ENCODE measurements around the gene LAMC1. TPM values are rescaled to one million over a fixed set of nuclear protein-coding genes. Genes with fewer than 3 reads are reported as not detected.
A peak's percentile ranks its signal among the peaks of the same experiment; 100 is the strongest.

The LAMC1 gene
- total and polyA plus RNA-seq, 2 experiments from 2014 or later, result 78.4 to 185 TPM

- 95% methylated on average over 5 of the region's 5 CpGs for WGBS (ENCODE audit: low lambda C conversion rate, missing lambda C conversion rate)
- H3K79me2 ChIP-seq, result no peaks in the 10 kb centered on the region
- peak overlapping the region; percentile 33 for H3K27ac ChIP-seq
- H3K9me2 ChIP-seq (replicated peaks; ENCODE audit: insufficient read depth), result no peaks in the 10 kb centered on the region
- H3K27me3 ChIP-seq, result no peaks in the 10 kb centered on the region
- H3K36me3 ChIP-seq (replicated peaks; ENCODE audit: insufficient read depth, low read depth), result no peaks in the 10 kb centered on the region
- no peaks in the 10 kb centered on the region for H3K4me1 ChIP-seq (ENCODE audit: insufficient read depth)
- DNase-seq (ENCODE audit: low spot score), result no peak
- no peaks in the 10 kb centered on the region for H4K20me1 ChIP-seq (ENCODE audit: insufficient read depth, poor library complexity, severe bottlenecking)
- H3K4me3 ChIP-seq, result no peak overlapping the region
- H3K9me3 ChIP-seq (ENCODE audit: low read depth), result no peaks in the 10 kb centered on the region
- TF ChIP-seq EZH2phosphoT487 (IDR thresholded peaks at IDR 0.05; ENCODE audit: low read depth, severe bottlenecking, unreplicated experiment) (no peak), CTCF (IDR thresholded peaks at IDR 0.05; ENCODE audit: poor library complexity) (no peak), EZH2 (IDR thresholded peaks at IDR 0.05; ENCODE audit: borderline replicate concordance) (no peak)
- H2AFZ ChIP-seq, result no peak overlapping the region
- H3K4me2 ChIP-seq, result no peak overlapping the region
Observed at GRCh38 chr1:183126000-183126366, 102.8 kb downstream of the LAMC1 start.

- TF ChIP-seq EZH2 (IDR thresholded peaks at IDR 0.05; ENCODE audit: borderline replicate concordance) (no peak), CTCF (IDR thresholded peaks at IDR 0.05; ENCODE audit: poor library complexity) (no peak)
- no peaks in the 10 kb centered on the region for H3K4me1 ChIP-seq (ENCODE audit: insufficient read depth)
- H4K20me1 ChIP-seq (ENCODE audit: insufficient read depth, poor library complexity, severe bottlenecking), result no peaks in the 10 kb centered on the region
- 68% methylated on average over 1 of the region's 1 CpG for WGBS (ENCODE audit: low lambda C conversion rate, missing lambda C conversion rate)
- no peak overlapping the region for H3K4me3 ChIP-seq
- H3K27ac ChIP-seq, result peak overlapping the region; percentile 33
- H3K9me2 ChIP-seq (replicated peaks; ENCODE audit: insufficient read depth), result no peaks in the 10 kb centered on the region
- peak overlapping the region; percentile 14 for H3K4me2 ChIP-seq
- DNase-seq (ENCODE audit: low spot score), result no peak
- no peaks in the 10 kb centered on the region for H3K27me3 ChIP-seq
- no peaks in the 10 kb centered on the region for H3K36me3 ChIP-seq (replicated peaks; ENCODE audit: insufficient read depth, low read depth)
- no peaks in the 10 kb centered on the region for H3K79me2 ChIP-seq
- H2AFZ ChIP-seq, result no peak overlapping the region
- H3K9me3 ChIP-seq (ENCODE audit: low read depth), result no peaks in the 10 kb centered on the region
Observed at GRCh38 chr1:183126528-183126927, 103.3 kb downstream of the LAMC1 start.

DNA sequence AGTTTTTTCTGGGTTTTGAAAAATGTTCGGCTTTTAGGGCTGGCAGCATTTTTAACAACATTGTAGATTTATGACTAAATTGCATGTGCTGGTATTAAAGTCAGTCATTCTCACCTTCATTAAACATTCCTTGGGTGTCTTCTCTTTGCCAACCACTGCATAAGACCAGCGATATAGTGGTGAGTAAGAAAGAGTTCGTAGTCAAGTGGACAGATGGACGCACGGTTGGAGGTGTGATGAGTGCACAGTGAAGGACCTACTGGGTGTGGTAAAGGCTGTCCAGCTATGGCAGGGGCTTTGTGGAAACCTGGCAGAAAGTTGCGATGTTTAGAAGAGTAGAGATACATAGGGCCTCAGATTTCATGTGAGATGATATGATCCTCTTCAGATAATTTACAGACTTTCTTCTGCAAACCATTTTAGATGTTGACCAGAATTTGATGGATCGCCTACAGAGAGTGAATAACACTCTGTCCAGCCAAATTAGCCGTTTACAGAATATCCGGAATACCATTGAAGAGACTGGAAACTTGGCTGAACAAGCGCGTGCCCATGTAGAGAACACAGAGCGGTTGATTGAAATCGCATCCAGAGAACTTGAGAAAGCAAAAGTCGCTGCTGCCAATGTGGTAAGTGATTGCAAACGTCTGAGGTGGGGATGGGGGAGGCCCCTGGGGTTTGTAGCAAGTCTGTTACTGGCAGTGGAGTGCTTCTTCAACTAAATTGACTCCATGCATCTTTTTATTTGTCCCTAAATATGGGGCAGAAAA lies 106.9 kb downstream of the LAMC1 start:
- H3K4me1 ChIP-seq (ENCODE audit: insufficient read depth), result no peaks in the 10 kb centered on the region
- no peaks in the 10 kb centered on the region for H4K20me1 ChIP-seq (ENCODE audit: insufficient read depth, poor library complexity, severe bottlenecking)
- H3K27ac ChIP-seq, result no peak overlapping the region
- no peak overlapping the region for H3K4me3 ChIP-seq
- TF ChIP-seq EZH2phosphoT487 (IDR thresholded peaks at IDR 0.05; ENCODE audit: low read depth, severe bottlenecking, unreplicated experiment), result no peak
- TF ChIP-seq CTCF (IDR thresholded peaks at IDR 0.05; ENCODE audit: poor library complexity), result no peak
- no peak for TF ChIP-seq EZH2 (IDR thresholded peaks at IDR 0.05; ENCODE audit: borderline replicate concordance)
- H3K4me2 ChIP-seq, result no peak overlapping the region
- no peaks in the 10 kb centered on the region for H3K36me3 ChIP-seq (replicated peaks; ENCODE audit: insufficient read depth, low read depth)
- no peaks in the 10 kb centered on the region for H3K79me2 ChIP-seq
- H2AFZ ChIP-seq, result no peak overlapping the region
- DNase-seq (ENCODE audit: low spot score), result no peak
- no peaks in the 10 kb centered on the region for H3K27me3 ChIP-seq
- H3K9me2 ChIP-seq (replicated peaks; ENCODE audit: insufficient read depth), result no peaks in the 10 kb centered on the region
- 95% methylated on average over 15 of the region's 15 CpGs for WGBS (ENCODE audit: low lambda C conversion rate, missing lambda C conversion rate)
- H3K9me3 ChIP-seq (ENCODE audit: low read depth), result no peaks in the 10 kb centered on the region

All from hepatocyte (in vitro differentiated cells).